Measurements from ENCODE around the gene AKAP8L.

GRCh38 chr19:15331419-15332310 lies 87.1 kb downstream of the AKAP8L start:
- TF ChIP-seq POLR2AphosphoS5 (IDR thresholded peaks at IDR 0.05; ENCODE audit: borderline replicate concordance, low read depth, low read length), result no peak
- no peak for TF ChIP-seq EZH2 (IDR thresholded peaks at IDR 0.05)
- no peak for TF ChIP-seq FOXP2 (optimal IDR thresholded peaks at IDR 0.05; ENCODE audit: control extremely low read depth, extremely low read length, insufficient read depth)
